ENCODE results near the gene PRKCH.
A peak's percentile ranks its signal among the peaks of the same experiment; 100 is the strongest.

Gene PRKCH

DNA sequence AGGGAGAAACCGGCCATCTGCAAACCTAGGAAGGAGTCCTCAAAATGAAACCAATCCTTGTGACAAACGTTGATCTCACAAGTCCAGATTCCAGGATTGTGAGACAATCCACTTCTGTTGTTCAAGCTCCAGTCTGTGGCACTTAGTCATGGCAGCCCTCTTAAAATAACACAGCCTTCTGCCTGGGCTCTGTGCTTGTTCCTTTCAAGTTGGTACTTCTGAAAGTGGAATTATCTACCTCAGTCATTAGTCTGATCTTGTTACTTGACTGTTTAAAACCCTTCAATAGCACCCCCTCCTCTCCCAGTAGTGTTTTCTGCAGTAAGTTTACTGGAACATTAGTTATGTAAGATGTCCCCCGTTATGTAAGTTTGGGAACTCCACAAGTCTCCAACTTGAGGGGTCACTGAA, 263.0 kb downstream of the PRKCH start:
- DNase-seq (no peak), ATAC-seq (no peak)
- peaks cover 30% of the 10 kb centered on the region for H3K4me1 Mint-ChIP-seq
- no peak overlapping the region for H3K4me3 Mint-ChIP-seq
- H3K9me3 Mint-ChIP-seq, result peaks cover 4 to 8% of the 10 kb centered on the region in 2 donors
- H3K27ac Mint-ChIP-seq, result no peak overlapping the region
- H3K27me3 Mint-ChIP-seq, result no peaks in the 10 kb centered on the region

DNA sequence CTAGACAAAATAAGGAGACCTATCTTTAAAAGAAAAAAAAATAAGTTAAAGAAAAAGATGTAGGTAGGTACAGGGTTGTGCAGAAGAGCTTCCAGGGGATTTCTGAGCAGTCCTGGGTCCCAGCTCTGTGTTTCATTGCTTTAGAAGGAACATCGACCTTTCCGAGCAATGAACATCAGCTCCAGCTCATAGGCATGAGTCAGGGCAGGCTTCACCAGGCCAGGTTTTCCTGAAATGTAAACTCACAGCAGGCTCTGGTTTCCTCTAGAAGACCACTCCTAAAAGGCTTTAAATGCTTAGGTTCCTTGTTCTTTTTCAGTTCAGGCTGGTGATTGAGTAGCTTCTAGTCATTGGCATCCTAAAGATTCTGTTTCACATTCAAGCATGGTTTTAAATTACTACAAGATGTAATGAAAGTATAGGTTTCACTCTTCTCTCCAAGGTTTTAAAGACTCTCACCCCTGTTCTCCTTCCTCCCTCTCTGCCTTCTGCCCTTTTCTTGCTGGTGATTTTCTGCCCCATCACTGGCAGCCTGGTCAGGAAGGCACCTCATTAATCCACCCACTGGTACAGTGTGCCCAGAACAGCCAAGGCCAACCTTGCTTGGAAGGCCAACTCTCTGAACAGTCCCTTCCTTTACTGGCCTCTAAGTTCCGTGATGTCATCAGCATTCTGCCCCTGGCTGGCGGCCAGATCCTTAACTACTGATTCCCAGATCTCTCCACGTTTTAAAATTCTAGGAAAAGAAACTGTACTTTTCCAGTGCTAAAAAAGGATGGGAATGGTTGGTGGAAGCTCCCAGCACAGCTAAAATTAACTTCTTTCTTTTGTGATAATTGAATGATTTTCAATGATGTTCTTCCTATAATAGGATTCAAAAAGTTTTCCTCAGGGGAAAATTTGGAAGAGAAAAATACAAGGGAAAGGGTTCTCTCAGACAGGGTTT, 264.5 kb downstream of the PRKCH start:
- Mint-ChIP-seq H3K27me3 (no peaks in the 10 kb centered on the region), H3K4me3 (no peak overlapping the region), H3K4me1 (peaks cover 45% of the 10 kb centered on the region), H3K9me3 (peaks cover 4 to 8% of the 10 kb centered on the region in 2 donors), H3K27ac (no peak overlapping the region)
- ATAC-seq, result no peak
- DNase-seq, result no peak

DNA sequence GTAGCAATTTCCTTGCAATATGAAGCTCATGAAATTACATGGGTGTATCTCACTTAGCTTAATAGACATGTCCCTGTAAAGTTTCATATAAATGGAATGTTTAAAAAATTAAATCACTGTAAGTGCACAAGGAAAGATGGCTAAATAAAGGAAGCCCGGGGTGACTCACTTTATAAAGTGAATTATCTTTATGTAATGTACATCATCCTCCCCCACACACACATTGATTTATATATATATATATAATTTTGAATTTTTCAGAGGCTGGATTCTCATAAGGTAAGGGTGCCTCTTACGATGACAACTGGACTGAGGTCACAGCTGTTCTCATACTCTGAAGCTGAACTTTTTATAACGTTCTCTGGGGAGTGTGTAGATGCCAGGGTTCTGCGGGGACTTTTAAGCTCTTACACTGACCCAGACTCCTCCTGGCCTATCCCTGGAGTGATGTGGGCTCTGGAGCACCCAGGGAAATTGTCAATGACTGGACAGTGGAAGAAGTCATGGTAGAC, 265.2 kb downstream of the PRKCH start:
- peaks cover 46% of the 10 kb centered on the region for H3K4me1 Mint-ChIP-seq
- no peak overlapping the region for H3K4me3 Mint-ChIP-seq
- H3K9me3 Mint-ChIP-seq, result peaks cover 2 to 6% of the 10 kb centered on the region in 2 donors
- no peak for ATAC-seq
- DNase-seq, result no peak
- no peaks in the 10 kb centered on the region for H3K27me3 Mint-ChIP-seq
- H3K27ac Mint-ChIP-seq, result no peak overlapping the region

DNA sequence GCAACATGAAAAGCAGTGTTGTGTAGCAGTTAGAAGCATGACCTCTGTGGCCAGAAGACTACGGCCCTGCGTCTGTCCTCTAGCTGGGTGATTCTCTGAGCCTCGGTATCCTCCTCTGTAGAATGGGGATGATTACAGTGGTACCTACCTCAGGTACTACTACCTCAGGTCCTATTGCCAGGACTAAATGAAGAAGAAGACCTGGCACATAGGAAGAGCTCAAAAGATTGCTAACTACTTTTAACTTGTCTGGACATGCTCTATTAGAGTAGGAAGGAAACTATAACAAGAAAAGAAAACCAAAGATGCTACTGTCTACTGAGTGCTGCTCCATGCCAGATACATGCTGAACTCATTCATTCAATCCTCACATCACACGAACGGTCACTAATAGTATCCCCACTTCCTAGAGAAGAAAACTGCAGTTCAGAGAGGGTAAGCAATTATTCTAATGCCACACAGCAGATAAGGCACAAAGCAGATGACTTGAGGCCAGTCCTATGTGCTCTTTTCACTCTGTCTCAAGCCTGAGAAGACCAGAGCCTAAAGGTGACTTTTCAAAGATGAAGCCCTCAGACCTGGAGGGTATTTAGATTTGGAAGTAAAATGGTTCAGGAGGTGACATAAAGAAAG, 265.8 kb downstream of the PRKCH start:
- Mint-ChIP-seq H3K27me3 (no peaks in the 10 kb centered on the region), H3K9me3 (peaks cover 0 to 2% of the 10 kb centered on the region in 2 donors), H3K4me1 (peaks cover 46% of the 10 kb centered on the region), H3K4me3 (no peak overlapping the region), H3K27ac (no peak overlapping the region)
- DNase-seq, result no peak
- ATAC-seq, result no peak

DNA sequence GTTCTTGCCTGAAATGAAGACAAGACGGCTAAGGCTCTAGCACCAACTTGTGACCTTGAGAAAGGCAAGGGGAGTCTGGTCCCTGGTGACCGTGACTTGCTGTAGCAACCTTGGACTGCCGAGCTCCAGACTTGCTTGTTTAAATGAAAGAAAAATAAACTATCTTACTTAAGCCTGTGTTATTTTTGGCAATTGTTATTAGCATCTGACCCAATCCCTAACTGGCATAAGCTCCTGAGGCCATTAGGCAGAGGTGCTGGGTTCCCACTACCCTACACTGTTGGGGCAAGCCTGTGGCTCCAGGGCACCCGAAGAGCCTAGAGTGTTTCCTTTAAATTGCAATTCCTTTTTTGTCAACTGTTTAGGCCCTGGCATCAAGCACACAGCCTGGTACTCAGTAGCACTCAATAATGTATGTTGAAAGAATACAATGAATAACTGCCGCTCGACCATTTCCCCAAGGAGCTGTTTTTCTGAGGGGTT, 267.1 kb downstream of the PRKCH start:
- H3K4me3 Mint-ChIP-seq, result no peak overlapping the region
- ATAC-seq, result no peak

DNA sequence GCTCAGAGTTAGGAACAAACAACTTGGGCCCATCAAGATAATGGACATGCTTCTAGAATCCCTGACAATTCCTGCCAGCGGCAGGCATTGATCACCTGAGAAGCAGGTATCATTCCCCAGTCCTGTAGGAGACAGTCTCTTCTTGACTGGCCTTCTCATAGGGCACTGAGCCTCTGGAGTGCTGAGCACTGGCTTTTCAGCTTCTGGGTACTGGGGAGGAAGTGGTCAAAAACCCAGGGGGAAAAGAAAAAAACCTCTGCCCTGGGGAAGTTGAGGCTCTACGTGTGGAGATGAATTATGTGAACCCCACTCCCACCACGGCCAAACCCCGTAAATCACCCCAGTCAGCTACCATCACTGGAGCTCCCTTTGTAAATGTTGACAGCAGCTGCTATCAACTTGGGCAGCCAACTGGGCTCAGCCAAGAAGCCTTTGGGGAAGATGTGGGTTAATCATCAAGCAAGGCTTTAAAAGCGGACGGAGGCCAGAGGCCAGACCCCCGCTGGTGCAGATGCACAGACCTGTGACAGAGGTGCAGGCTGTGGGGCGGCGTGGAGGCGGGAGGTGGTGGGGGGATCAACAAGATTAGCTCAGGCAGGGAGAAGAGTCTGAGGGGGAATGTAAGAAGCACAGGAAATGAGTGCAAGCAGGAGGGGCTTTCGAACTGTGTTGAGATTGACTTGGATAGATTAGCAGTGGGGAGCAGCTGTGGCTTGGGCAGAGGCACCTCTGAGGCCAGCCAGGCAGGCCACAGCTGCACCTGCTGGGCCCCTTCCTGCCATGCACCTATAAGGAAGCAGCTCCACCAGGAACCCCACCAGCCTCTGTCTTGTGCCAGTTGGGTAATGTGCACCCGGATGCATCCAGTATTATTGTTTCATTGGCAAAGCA, 268.6 kb downstream of the PRKCH start:
- ATAC-seq, result peak; percentile 18
- no peaks in the 10 kb centered on the region for H3K27me3 Mint-ChIP-seq
- peaks cover 5 to 13% of the 10 kb centered on the region in 2 donors for H3K9me3 Mint-ChIP-seq
- DNase-seq, result no peak
- H3K27ac Mint-ChIP-seq, result peak overlapping the region in 1 of 2 donors; percentile 59
- peak overlapping the region; percentile 4 to 31 for H3K4me3 Mint-ChIP-seq
- H3K4me1 Mint-ChIP-seq, result peaks cover 58% of the 10 kb centered on the region

More for the DNA sequence above, 267.1 kb downstream of the PRKCH start:
- DNase-seq, result no peak
- H3K27ac Mint-ChIP-seq, result peak overlapping the region in 1 of 2 donors; percentile 62
- H3K4me1 Mint-ChIP-seq, result peaks cover 51% of the 10 kb centered on the region
- H3K27me3 Mint-ChIP-seq, result no peaks in the 10 kb centered on the region
- peaks cover under 1 to 7% of the 10 kb centered on the region in 2 donors for H3K9me3 Mint-ChIP-seq

DNA sequence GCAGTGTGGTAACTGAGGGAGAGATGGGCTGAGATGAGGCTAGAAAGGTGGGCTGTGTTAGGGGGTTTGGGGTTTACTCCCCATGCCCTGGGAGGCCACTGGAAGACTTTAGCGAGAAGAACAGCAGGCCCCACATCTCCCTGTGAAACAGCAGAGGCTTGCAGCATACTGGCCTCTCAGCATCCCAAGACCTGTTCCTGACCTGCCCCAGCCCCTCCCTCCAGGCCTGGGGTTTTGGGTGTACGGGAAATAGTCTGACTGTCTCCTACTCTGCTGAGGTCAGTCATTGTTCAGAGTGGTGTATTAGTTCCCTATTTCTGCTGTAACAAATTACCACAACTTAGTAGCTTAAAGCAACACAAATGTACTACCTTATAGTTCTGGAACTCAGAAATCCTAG, 270.5 kb downstream of the PRKCH start:
- H3K27ac Mint-ChIP-seq, result peak overlapping the region in 1 of 2 donors; percentile 55
- peaks cover 5 to 13% of the 10 kb centered on the region in 2 donors for H3K9me3 Mint-ChIP-seq
- no peak for DNase-seq
- no peaks in the 10 kb centered on the region for H3K27me3 Mint-ChIP-seq
- no peak overlapping the region for H3K4me3 Mint-ChIP-seq
- peaks cover 61% of the 10 kb centered on the region for H3K4me1 Mint-ChIP-seq
- no peak for ATAC-seq

DNA sequence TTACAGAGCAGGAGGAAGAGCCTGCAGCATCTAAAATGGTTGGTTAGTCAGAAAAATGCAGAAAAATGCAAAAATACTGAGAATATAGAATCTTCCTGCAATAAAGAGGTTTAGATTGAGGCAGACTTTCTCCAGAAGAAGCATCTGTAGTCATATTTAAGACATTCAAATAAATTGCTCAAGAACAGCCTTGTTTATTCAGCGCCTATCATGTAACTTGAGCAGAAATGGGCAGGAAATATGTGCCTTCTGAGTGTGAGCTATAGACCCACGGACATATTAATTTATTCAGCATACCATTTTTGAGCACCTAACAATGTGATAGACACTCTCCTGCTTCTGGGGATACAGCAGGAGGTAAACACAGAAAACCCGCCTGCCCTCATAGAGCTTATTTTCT, 272.0 kb downstream of the PRKCH start:
- ATAC-seq, result no peak
- DNase-seq, result no peak
- peaks cover 62% of the 10 kb centered on the region for H3K4me1 Mint-ChIP-seq
- H3K27me3 Mint-ChIP-seq, result no peaks in the 10 kb centered on the region
- peaks cover 5 to 13% of the 10 kb centered on the region in 2 donors for H3K9me3 Mint-ChIP-seq
- H3K27ac Mint-ChIP-seq, result peak overlapping the region; percentile 97 to 99
- H3K4me3 Mint-ChIP-seq, result no peak overlapping the region

DNA sequence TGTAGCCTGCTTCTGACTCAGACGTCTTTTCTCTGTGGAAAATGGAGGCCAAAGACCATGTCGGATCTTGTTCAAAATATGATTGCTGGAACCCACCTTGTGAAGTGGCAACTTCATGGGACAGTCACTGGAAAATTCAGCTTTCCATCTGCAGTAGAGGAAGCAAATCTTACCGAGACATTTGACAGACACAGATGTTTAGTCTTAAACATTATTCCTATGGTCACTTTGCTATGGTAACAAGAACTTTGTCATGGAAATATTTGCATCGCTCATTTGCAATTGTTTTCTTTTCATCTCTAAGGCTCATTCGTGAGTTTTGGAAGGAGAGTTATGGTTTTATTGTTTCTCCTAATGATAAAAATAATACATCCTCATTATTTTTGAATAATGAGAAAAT, 275.6 kb downstream of the PRKCH start:
- DNase-seq (no peak), ATAC-seq (no peak)
- H3K4me3 Mint-ChIP-seq, result peak overlapping the region in 1 of 2 donors; percentile 42

DNA sequence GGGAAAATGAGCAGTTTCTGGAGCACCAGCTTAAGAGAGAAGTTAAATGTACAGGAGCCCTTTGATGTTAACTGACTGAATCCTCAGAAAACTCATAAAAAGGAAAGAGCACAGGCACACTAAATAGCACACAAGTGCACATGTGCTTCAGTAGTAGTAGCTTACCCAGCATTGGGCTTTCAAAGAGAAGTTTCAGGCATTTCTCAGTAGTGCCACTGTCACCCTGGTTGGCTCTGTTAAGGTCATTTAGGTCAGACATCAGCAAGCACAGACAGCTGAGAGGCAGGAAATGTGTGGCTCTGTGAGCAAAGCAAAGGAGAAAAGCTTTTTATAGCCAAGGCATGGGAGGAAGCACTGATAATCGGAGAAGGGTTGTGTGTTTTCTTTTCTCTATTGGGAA, 277.6 kb downstream of the PRKCH start:
- Mint-ChIP-seq H3K4me3 (peak overlapping the region; percentile 27 to 63), H3K27ac (peak overlapping the region in 1 of 2 donors; percentile 92), H3K4me1 (peaks cover 41% of the 10 kb centered on the region), H3K9me3 (peaks cover 0 to under 1% of the 10 kb centered on the region in 2 donors), H3K27me3 (no peaks in the 10 kb centered on the region)
- DNase-seq (peak in 1 of 2 donors; percentile 41), ATAC-seq (peak; percentile 71)

More for the DNA sequence above, 275.6 kb downstream of the PRKCH start:
- H3K4me1 Mint-ChIP-seq, result peaks cover 51% of the 10 kb centered on the region
- H3K27ac Mint-ChIP-seq, result peak overlapping the region in 1 of 2 donors; percentile 89
- no peaks in the 10 kb centered on the region for H3K27me3 Mint-ChIP-seq
- peaks cover 5 to 13% of the 10 kb centered on the region in 2 donors for H3K9me3 Mint-ChIP-seq

DNA sequence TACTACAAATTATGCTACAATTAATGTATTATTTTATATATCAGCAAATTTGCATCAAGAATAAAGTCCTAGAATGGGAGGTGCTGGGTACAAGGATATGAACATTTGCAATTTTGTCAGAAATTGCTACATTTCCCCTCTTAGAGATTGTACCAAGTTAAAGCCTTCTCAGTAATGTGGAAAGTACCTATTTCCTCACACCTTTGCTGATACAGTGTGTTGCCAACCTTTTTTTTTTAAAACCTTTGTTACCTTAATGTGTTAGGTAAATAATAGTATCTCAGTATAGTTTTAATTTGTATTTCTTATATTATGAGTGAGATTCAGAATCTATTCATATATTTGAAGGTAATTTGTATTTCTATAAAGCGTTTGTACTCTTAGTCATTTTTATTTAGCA, 278.6 kb downstream of the PRKCH start:
- DNase-seq, result no peak
- H3K4me3 Mint-ChIP-seq, result no peak overlapping the region
- H3K27me3 Mint-ChIP-seq, result no peaks in the 10 kb centered on the region
- peaks cover 31% of the 10 kb centered on the region for H3K4me1 Mint-ChIP-seq
- H3K9me3 Mint-ChIP-seq, result peaks cover 2 to 4% of the 10 kb centered on the region in 2 donors
- no peak overlapping the region for H3K27ac Mint-ChIP-seq
- ATAC-seq, result peak; percentile 34
